Measurements from ENCODE around the gene PRSS57.

PRSS57 gene

GRCh38 chr19:677601-678436 is 17.4 kb downstream of the PRSS57 start:
- no peak overlapping the region for H3K27ac ChIP-seq (ENCODE audit: low read length)
- peaks cover 49% of the 10 kb centered on the region for H3K27me3 ChIP-seq (replicated peaks; ENCODE audit: insufficient read depth, low read length)
- H3K79me2 ChIP-seq (ENCODE audit: low read length): no peaks in the 10 kb centered on the region
- H3K36me3 ChIP-seq (replicated peaks; ENCODE audit: insufficient read depth, low read length): no peaks in the 10 kb centered on the region
- no peak overlapping the region for H3K4me3 ChIP-seq (ENCODE audit: low read length)
- no peaks in the 10 kb centered on the region for H3K9me3 ChIP-seq (replicated peaks; ENCODE audit: insufficient read depth, low read length)
- H4K20me1 ChIP-seq (ENCODE audit: insufficient read depth, low read length): no peaks in the 10 kb centered on the region
- no peaks in the 10 kb centered on the region for H3F3A ChIP-seq (ENCODE audit: insufficient read depth, low read length)
- no peak overlapping the region for H3K4me2 ChIP-seq (ENCODE audit: low read depth, low read length)
- no peak overlapping the region for H3K9ac ChIP-seq (ENCODE audit: low read length)
- no peak for DNase-seq
- no peaks in the 10 kb centered on the region for H3K4me1 ChIP-seq (ENCODE audit: low read length)
- no peaks in the 10 kb centered on the region for H3K9me2 ChIP-seq (replicated peaks; ENCODE audit: insufficient read depth, low read length)
- TF ChIP-seq, protein P1, sequence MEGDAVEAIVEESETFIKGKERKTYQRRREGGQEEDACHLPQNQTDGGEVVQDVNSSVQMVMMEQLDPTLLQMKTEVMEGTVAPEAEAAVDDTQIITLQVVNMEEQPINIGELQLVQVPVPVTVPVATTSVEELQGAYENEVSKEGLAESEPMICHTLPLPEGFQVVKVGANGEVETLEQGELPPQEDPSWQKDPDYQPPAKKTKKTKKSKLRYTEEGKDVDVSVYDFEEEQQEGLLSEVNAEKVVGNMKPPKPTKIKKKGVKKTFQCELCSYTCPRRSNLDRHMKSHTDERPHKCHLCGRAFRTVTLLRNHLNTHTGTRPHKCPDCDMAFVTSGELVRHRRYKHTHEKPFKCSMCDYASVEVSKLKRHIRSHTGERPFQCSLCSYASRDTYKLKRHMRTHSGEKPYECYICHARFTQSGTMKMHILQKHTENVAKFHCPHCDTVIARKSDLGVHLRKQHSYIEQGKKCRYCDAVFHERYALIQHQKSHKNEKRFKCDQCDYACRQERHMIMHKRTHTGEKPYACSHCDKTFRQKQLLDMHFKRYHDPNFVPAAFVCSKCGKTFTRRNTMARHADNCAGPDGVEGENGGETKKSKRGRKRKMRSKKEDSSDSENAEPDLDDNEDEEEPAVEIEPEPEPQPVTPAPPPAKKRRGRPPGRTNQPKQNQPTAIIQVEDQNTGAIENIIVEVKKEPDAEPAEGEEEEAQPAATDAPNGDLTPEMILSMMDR (IDR thresholded peaks at IDR 0.05; ENCODE audit: low read length): no peak
- TF ChIP-seq EZH2 (optimal IDR thresholded peaks at IDR 0.05; ENCODE audit: low read depth, low read length) (no peak), EZH2phosphoT487 (IDR thresholded peaks at IDR 0.05; ENCODE audit: low read length) (no peak)
- no peak overlapping the region for H2AFZ ChIP-seq (ENCODE audit: low read length)

DNA sequence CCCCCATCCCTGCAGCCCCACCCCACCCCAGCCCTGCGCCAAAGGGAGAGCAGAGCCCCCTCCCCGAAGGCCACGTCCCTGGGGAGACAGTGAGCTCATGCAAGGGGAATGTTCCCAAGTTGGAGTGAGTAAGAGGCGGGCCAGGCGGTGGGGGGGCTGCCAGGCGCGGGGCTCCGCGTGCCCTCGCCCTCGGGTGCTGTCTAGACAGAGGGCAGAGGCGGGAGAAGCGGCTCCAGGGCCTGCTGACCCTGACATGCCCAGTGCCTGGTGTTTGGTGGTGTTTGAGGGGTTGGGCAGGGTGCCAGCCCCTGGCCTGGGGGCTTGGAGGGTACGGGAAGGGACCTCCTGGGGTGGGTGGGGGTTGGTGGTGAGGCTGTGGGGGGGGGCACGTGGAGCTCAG is 18.1 kb downstream of the PRSS57 start:
- Histone ChIP-seq H3K4me1 (ENCODE audit: low read length) (no peaks in the 10 kb centered on the region), H4K20me1 (ENCODE audit: insufficient read depth, low read length) (no peaks in the 10 kb centered on the region), H3K9me2 (replicated peaks; ENCODE audit: insufficient read depth, low read length) (no peaks in the 10 kb centered on the region), H3K9ac (ENCODE audit: low read length) (no peak overlapping the region), H2AFZ (ENCODE audit: low read length) (no peak overlapping the region), H3K36me3 (replicated peaks; ENCODE audit: insufficient read depth, low read length) (no peaks in the 10 kb centered on the region), H3K79me2 (ENCODE audit: low read length) (no peaks in the 10 kb centered on the region), H3K27me3 (replicated peaks; ENCODE audit: insufficient read depth, low read length) (peaks cover 50% of the 10 kb centered on the region), H3K27ac (ENCODE audit: low read length) (no peak overlapping the region), H3K4me3 (ENCODE audit: low read length) (no peak overlapping the region), H3F3A (ENCODE audit: insufficient read depth, low read length) (no peaks in the 10 kb centered on the region), H3K4me2 (ENCODE audit: low read depth, low read length) (no peak overlapping the region), H3K9me3 (replicated peaks; ENCODE audit: insufficient read depth, low read length) (no peaks in the 10 kb centered on the region)
- TF ChIP-seq EZH2phosphoT487 (IDR thresholded peaks at IDR 0.05; ENCODE audit: low read length): no peak
- TF ChIP-seq EZH2 (optimal IDR thresholded peaks at IDR 0.05; ENCODE audit: low read depth, low read length): no peak
- TF ChIP-seq, protein P1 (IDR thresholded peaks at IDR 0.05; ENCODE audit: low read length): no peak
- DNase-seq: no peak

DNA sequence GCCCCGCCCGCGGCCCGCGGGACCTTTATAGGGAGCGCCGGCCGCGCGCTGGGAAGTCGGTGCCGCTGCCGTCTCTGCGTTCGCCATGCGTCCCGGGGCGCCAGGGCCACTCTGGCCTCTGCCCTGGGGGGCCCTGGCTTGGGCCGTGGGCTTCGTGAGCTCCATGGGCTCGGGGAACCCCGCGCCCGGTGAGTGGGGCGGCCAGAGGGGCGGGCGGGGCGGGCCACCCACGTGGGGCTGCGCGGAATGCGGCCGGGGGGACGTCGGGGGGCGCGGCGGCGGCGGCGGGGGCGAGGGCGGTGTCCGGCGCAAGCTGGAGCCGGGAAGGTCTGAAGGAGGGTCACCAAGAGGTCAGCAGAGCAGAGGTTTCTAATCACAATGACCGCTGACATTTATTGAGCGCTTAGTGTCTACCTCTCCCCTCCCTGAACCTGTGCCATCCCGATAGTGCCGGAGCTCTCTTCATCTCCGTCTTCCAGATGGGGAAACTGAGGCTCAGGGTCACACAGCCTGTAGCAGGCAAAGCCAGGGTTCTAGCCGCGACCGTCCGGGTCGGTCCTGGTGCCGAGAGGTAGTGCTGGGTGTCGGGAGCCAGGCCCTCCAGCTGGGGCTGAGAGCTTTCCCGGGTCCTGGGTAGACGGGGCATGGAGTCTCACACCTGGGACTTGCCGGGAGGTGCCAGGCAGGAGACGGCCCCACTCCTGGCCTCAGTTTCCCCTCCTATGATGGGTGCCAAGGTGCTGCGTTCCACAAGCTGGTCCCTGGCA is 18.7 kb downstream of the PRSS57 start, which contains the start of gene FSTL3:
Gene FSTL3 (plus strand): TSS at position 54 of the 767 bp plus-strand sequence. CDS start 32 bp downstream, at position 86.
- H3K27ac ChIP-seq (ENCODE audit: low read length): no peak within 1 kb of the TSS
- H4K20me1 ChIP-seq (ENCODE audit: insufficient read depth, low read length): no peaks in the 10 kb centered on the region
- no peak within 1 kb of the TSS for H3K9ac ChIP-seq (ENCODE audit: low read length)
- no peaks in the 10 kb centered on the region for H3F3A ChIP-seq (ENCODE audit: insufficient read depth, low read length)
- H3K4me3 ChIP-seq (ENCODE audit: low read length): no peak within 1 kb of the TSS
- H3K9me3 ChIP-seq (replicated peaks; ENCODE audit: insufficient read depth, low read length): no peaks in the 10 kb centered on the region
- no peak for TF ChIP-seq EZH2phosphoT487 (IDR thresholded peaks at IDR 0.05; ENCODE audit: low read length)
- TF ChIP-seq, protein P1 (IDR thresholded peaks at IDR 0.05; ENCODE audit: low read length): no peak
- TF ChIP-seq EZH2 (optimal IDR thresholded peaks at IDR 0.05; ENCODE audit: low read depth, low read length): no peak
- no peaks in the 10 kb centered on the region for H3K79me2 ChIP-seq (ENCODE audit: low read length)
- no peaks in the 10 kb centered on the region for H3K9me2 ChIP-seq (replicated peaks; ENCODE audit: insufficient read depth, low read length)
- DNase-seq: no peak
- H3K36me3 ChIP-seq (replicated peaks; ENCODE audit: insufficient read depth, low read length): no peaks in the 10 kb centered on the region
- H2AFZ ChIP-seq (ENCODE audit: low read length): no peak within 1 kb of the TSS
- peaks cover 57% of the 10 kb centered on the region for H3K27me3 ChIP-seq (replicated peaks; ENCODE audit: insufficient read depth, low read length)
- H3K4me2 ChIP-seq (ENCODE audit: low read depth, low read length): no peak within 1 kb of the TSS
- no peaks in the 10 kb centered on the region for H3K4me1 ChIP-seq (ENCODE audit: low read length)
